Calu3 (cell line): ENCODE data around the gene NMBR. TPM values are rescaled to one million over a fixed set of nuclear protein-coding genes. Genes with fewer than 3 reads are reported as not detected.

Experiments used
- BruUV-seq: library from RNA; stranded (reverse); fragments of 400-500 nt; replicated peaks from 2 replicates; lab custom pipeline; 2021; lab: Mats Ljungman, UMichigan
- CTCF ChIA-PET: fragments of 300-600 bp; sonication (Branson Sonifier 250); formaldehyde crosslinking; loops from one replicate; lab custom pipeline; 2022; ENCODE audit warnings: antibody characterized with exemption; lab: Charles Lee
- DNase-seq: peaks from one replicate; pipeline ENCODE4 v3.0.0; 2022
- H3K27ac Mint-ChIP-seq: one replicate; pipeline ENCODE4 v1.8.0; 2022; ENCODE audit warnings: mixed read lengths; ENCODE audit not compliant: unreplicated experiment
- H3K27me3 Mint-ChIP-seq: one replicate; pipeline ENCODE4 v1.8.0; 2022; ENCODE audit warnings: mixed read lengths; ENCODE audit not compliant: unreplicated experiment
- H3K36me3 Mint-ChIP-seq: one replicate; pipeline ENCODE4 v1.8.0; 2022; ENCODE audit warnings: mild to moderate bottlenecking, moderate library complexity, mixed read lengths; ENCODE audit not compliant: insufficient read depth, unreplicated experiment
- H3K4me1 Mint-ChIP-seq: one replicate; pipeline ENCODE4 v1.8.0; 2022; ENCODE audit warnings: mild to moderate bottlenecking, low read depth, mixed read lengths; ENCODE audit not compliant: unreplicated experiment
- H3K4me3 Mint-ChIP-seq: one replicate; pipeline ENCODE4 v1.8.0; 2022; ENCODE audit warnings: mild to moderate bottlenecking, low read depth, moderate library complexity, mixed read lengths; ENCODE audit not compliant: unreplicated experiment
- H3K9me3 Mint-ChIP-seq: one replicate; pipeline ENCODE4 v1.8.0; 2022; ENCODE audit warnings: low read depth, mixed read lengths; ENCODE audit not compliant: unreplicated experiment
- intact Hi-C: fragments of 100-400 bp; cut with micrococcal nuclease; formaldehyde crosslinking; loops from one replicate; pipeline ENCODE4 v1.10.0; 2022; ENCODE audit not compliant: unreplicated experiment
- total RNA-seq: library from RNA; stranded (reverse); gene quantifications from 2 replicates; pipeline ENCODE4 v1.2.3, GENCODE V29; 2022
- TF ChIP-seq, protein P1 (sequence below): fragments of 200-600 bp; IDR thresholded peaks from one replicate; pipeline ENCODE4 v1.8.0; 2022; ENCODE audit warnings: antibody characterized with exemption; ENCODE audit not compliant: unreplicated experiment

NMBR gene
- total RNA-seq, 1 experiment from 2014 or later = not detected

- Mint-ChIP-seq H3K27ac (no peak overlapping the region), H3K36me3 (no peaks in the 10 kb centered on the region), H3K4me1 (peaks cover 13% of the 10 kb centered on the region), H3K9me3 (no peaks in the 10 kb centered on the region), H3K4me3 (no peak overlapping the region), H3K27me3 (no peaks in the 10 kb centered on the region)
- TF ChIP-seq, protein P1, sequence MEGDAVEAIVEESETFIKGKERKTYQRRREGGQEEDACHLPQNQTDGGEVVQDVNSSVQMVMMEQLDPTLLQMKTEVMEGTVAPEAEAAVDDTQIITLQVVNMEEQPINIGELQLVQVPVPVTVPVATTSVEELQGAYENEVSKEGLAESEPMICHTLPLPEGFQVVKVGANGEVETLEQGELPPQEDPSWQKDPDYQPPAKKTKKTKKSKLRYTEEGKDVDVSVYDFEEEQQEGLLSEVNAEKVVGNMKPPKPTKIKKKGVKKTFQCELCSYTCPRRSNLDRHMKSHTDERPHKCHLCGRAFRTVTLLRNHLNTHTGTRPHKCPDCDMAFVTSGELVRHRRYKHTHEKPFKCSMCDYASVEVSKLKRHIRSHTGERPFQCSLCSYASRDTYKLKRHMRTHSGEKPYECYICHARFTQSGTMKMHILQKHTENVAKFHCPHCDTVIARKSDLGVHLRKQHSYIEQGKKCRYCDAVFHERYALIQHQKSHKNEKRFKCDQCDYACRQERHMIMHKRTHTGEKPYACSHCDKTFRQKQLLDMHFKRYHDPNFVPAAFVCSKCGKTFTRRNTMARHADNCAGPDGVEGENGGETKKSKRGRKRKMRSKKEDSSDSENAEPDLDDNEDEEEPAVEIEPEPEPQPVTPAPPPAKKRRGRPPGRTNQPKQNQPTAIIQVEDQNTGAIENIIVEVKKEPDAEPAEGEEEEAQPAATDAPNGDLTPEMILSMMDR = no peak
- intact Hi-C loops = no loop called here
- DNase-seq = no peak
- no TSS peak for BruUV-seq
- CTCF ChIA-PET = no interaction called here
Observed at GRCh38 chr6:142184307-142184706, 37.4 kb upstream of the NMBR start.

- DNase-seq = no peak
- no peak overlapping the region for H3K4me3 Mint-ChIP-seq
- intact Hi-C loops = no loop called here
- CTCF ChIA-PET = no interaction called here
- no peaks in the 10 kb centered on the region for H3K36me3 Mint-ChIP-seq
- TF ChIP-seq, protein P1 = no peak
- H3K27ac Mint-ChIP-seq = no peak overlapping the region
- H3K27me3 Mint-ChIP-seq = no peaks in the 10 kb centered on the region
- peaks cover 13% of the 10 kb centered on the region for H3K4me1 Mint-ChIP-seq
- BruUV-seq = no TSS peak
- H3K9me3 Mint-ChIP-seq = no peaks in the 10 kb centered on the region
Observed at GRCh38 chr6:142183351-142183750, 36.4 kb upstream of the NMBR start.

DNA sequence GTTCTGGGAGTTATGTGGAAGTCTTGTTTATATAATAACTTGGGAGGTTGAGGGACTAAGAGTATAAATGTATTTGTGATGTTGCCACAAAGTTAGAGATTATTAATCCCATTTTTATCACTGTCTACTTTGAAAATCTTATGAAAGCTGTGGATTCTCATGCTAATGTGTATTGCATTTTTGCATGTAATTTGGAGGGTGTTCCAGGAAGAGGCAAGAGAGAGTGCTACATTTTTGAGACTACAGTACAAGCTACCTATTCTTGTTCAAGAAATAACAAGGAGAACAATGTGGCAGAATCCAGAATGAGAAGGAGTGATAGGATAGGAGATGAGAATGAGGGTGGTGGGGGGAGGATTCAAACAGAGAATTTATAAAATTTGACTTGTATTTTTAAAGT is 35.1 kb upstream of the NMBR start:
- no TSS peak for BruUV-seq
- CTCF ChIA-PET = no interaction called here
- TF ChIP-seq, protein P1 = no peak
- no peak for DNase-seq
- Mint-ChIP-seq H3K9me3 (no peaks in the 10 kb centered on the region), H3K4me3 (no peak overlapping the region), H3K27ac (no peak overlapping the region), H3K4me1 (peaks cover 12% of the 10 kb centered on the region), H3K27me3 (no peaks in the 10 kb centered on the region), H3K36me3 (peaks cover 5% of the 10 kb centered on the region)
- intact Hi-C loops = no loop called here

DNA sequence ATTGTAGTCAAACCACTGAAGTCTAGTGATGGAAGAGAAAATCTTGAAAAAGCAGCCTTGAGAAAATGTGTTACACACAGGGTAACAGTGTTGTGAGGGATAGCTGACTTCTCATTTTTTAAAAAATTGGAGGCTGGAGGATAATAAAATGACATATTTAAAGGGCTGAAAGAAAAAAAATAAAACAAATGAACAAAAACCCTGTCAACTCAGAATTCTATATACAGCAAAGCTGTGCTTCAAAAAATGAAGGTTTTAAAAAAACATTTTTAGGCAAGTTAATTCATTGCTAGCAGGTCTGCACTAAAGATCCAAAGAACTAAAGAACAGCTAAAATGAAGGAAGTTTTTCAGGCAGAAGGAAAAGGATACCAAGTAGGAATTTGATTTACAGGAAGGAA is 31.2 kb upstream of the NMBR start:
- Mint-ChIP-seq H3K27ac (no peak overlapping the region), H3K36me3 (peaks cover 5% of the 10 kb centered on the region), H3K4me1 (no peaks in the 10 kb centered on the region), H3K4me3 (no peak overlapping the region), H3K9me3 (no peaks in the 10 kb centered on the region), H3K27me3 (no peaks in the 10 kb centered on the region)
- no peak for DNase-seq
- TF ChIP-seq, protein P1 = no peak
- CTCF ChIA-PET = no interaction called here
- BruUV-seq = no TSS peak
- intact Hi-C loops = no loop called here
